Smooth muscle cell (in vitro differentiated cells): ENCODE results near the gene NAV2. TPM values are rescaled to one million over a fixed set of nuclear protein-coding genes. Genes with fewer than 3 reads are reported as not detected.

Experiments
- DNase-seq: peaks from one replicate; lab custom pipeline; 2025; ENCODE audit not compliant: unreplicated experiment; lab: John Stamatoyannopoulos, UW
- H2AFZ ChIP-seq: fragments of 200-600 bp; sonication (generic); 2 replicates; pipeline ENCODE4 v1.6.0; 2016; ENCODE audit warnings: antibody characterized with exemption, low read depth, mild to moderate bottlenecking
- H3F3A ChIP-seq: fragments of 200-600 bp; sonication (generic); 2 replicates; pipeline ENCODE4 v1.6.0; 2017; ENCODE audit warnings: antibody characterized with exemption, low read depth
- H3K27ac ChIP-seq: fragments of 200-600 bp; sonication (generic); 2 replicates; pipeline ENCODE4 v1.5.1; 2016; ENCODE audit warnings: low read depth, mild to moderate bottlenecking
- H3K27me3 ChIP-seq: fragments of 200-600 bp; sonication (generic); 2 replicates; pipeline ENCODE4 v1.6.1; 2016; ENCODE audit warnings: low read depth, mild to moderate bottlenecking
- H3K36me3 ChIP-seq: fragments of 200-600 bp; sonication (generic); 2 replicates; pipeline ENCODE4 v1.5.1; 2016; ENCODE audit warnings: low read depth
- H3K4me1 ChIP-seq: fragments of 200-600 bp; sonication (generic); 2 replicates; pipeline ENCODE4 v1.5.1; 2016; ENCODE audit warnings: low read depth
- H3K4me2 ChIP-seq: fragments of 200-600 bp; sonication (generic); 2 replicates; pipeline ENCODE4 v1.6.0; 2016; ENCODE audit warnings: mild to moderate bottlenecking
- H3K4me3 ChIP-seq: fragments of 200-600 bp; sonication (generic); 2 replicates; pipeline ENCODE4 v1.5.1; 2016; ENCODE audit warnings: mild to moderate bottlenecking
- H3K79me2 ChIP-seq: fragments of 200-600 bp; sonication (generic); 2 replicates; pipeline ENCODE4 v1.6.0; 2016; ENCODE audit warnings: low read depth, mild to moderate bottlenecking
- H3K9ac ChIP-seq: fragments of 200-600 bp; sonication (generic); 2 replicates; pipeline ENCODE4 v1.6.0; 2016; ENCODE audit warnings: low read depth
- H3K9me3 ChIP-seq: fragments of 200-600 bp; sonication (generic); replicated peaks from 2 replicates; pipeline ENCODE4 v1.5.1; 2016; ENCODE audit warnings: low read depth
- H4K20me1 ChIP-seq: fragments of 200-600 bp; sonication (generic); 2 replicates; pipeline ENCODE4 v1.6.0; 2016; ENCODE audit warnings: low read depth
- WGBS: methylation state at CpG from one replicate; pipeline ENCODE4 v1.1.7; 2016; ENCODE audit warnings: low lambda C conversion rate; 5-methylcytosine and 5-hydroxymethylcytosine counted together
- polyA plus RNA-seq: library from polyadenylated mRNA; unstranded; fragments of >200 nt; fragmentation: Nextera tagmentation; extraction: Ambion mirVana; gene quantifications from 2 replicates; pipeline ENCODE4 v1.2.1, GENCODE V29; 2016
- total RNA-seq: library from RNA; depleted of rRNA; stranded (reverse); fragments of >200 nt; gene quantifications from 2 replicates; pipeline ENCODE4 v1.2.3, GENCODE V29; 2014
- TF ChIP-seq, protein P1 (sequence below): fragments of 200-600 bp; sonication (generic); IDR thresholded peaks from 2 replicates; pipeline ENCODE4 v1.5.1; 2017; ENCODE audit warnings: borderline replicate concordance, mild to moderate bottlenecking, antibody characterized with exemption; ENCODE audit not compliant: insufficient read depth, poor library complexity, severe bottlenecking

The NAV2 gene
- total and polyA plus RNA-seq, 2 experiments from 2014 or later = 14.1 to 67.5 TPM

- no peak overlapping the region for H3K4me2 ChIP-seq
- H3K9me3 ChIP-seq = no peaks in the 10 kb centered on the region
- H3K4me3 ChIP-seq = no peak overlapping the region
- TF ChIP-seq, protein P1, sequence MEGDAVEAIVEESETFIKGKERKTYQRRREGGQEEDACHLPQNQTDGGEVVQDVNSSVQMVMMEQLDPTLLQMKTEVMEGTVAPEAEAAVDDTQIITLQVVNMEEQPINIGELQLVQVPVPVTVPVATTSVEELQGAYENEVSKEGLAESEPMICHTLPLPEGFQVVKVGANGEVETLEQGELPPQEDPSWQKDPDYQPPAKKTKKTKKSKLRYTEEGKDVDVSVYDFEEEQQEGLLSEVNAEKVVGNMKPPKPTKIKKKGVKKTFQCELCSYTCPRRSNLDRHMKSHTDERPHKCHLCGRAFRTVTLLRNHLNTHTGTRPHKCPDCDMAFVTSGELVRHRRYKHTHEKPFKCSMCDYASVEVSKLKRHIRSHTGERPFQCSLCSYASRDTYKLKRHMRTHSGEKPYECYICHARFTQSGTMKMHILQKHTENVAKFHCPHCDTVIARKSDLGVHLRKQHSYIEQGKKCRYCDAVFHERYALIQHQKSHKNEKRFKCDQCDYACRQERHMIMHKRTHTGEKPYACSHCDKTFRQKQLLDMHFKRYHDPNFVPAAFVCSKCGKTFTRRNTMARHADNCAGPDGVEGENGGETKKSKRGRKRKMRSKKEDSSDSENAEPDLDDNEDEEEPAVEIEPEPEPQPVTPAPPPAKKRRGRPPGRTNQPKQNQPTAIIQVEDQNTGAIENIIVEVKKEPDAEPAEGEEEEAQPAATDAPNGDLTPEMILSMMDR = no peak
- H3K36me3 ChIP-seq = no peaks in the 10 kb centered on the region
- no peaks in the 10 kb centered on the region for H4K20me1 ChIP-seq
- WGBS = 97% methylated on average over 2 of the region's 2 CpGs
- no peak overlapping the region for H2AFZ ChIP-seq
- H3K4me1 ChIP-seq = peaks cover 23% of the 10 kb centered on the region
- no peaks in the 10 kb centered on the region for H3K79me2 ChIP-seq
- no peak overlapping the region for H3K27ac ChIP-seq
- peaks cover 19% of the 10 kb centered on the region for H3F3A ChIP-seq
- no peaks in the 10 kb centered on the region for H3K27me3 ChIP-seq
- no peak overlapping the region for H3K9ac ChIP-seq
- no peak for DNase-seq
These were observed 39.9 kb upstream of the NAV2 start for GRCh38 chr11:19672586-19673206.

DNA sequence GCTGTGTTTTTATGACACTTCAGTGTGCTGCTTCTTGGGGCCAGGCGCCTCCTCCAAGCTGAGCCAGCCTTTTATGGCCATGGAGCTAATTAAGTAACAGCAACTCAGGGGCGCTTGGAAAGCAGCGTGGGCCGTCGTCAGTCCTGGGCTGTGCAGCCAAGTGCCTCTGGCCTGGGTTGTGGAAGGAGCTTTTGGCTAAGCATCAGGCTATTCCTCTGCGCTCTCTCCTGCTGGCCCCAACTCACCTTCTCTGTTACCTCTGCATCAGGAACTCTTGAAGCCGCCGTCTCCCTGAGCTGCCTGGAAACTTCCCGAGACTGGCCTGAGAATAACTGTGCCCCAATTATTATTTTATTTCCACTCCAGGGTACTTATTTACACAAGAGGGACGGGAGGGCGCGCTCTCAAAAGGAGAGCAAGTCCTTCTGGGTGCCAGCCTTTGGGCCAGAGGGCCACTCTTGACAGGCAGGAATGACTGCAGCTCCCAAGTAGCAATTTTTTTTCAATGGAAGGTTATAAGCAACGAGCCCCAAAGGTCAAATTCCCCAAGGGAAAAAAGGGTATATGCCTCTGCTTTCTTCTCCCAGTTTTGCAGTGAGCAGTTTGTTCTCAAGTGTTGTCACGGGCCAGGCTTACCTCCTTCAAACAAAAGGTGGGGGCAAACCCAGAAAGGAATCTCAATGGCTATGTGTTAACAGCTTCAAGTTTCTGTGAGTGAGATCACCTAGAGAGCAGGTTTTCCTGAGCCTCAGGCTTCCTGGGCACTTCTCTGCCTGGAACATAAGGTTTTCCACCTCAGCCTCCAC lies 38.5 kb upstream of the NAV2 start:
- Histone ChIP-seq H3K4me2 (peak overlapping the region; percentile 60), H3F3A (peaks cover 21% of the 10 kb centered on the region), H3K36me3 (no peaks in the 10 kb centered on the region), H3K9ac (no peak overlapping the region), H3K9me3 (no peaks in the 10 kb centered on the region), H3K79me2 (no peaks in the 10 kb centered on the region), H3K27me3 (no peaks in the 10 kb centered on the region), H3K4me1 (peaks cover 23% of the 10 kb centered on the region), H4K20me1 (no peaks in the 10 kb centered on the region), H3K4me3 (no peak overlapping the region), H3K27ac (peak overlapping the region; percentile 47), H2AFZ (peak overlapping the region; percentile 31)
- TF ChIP-seq, protein P1 = no peak
- no peak for DNase-seq
- WGBS = 47% methylated on average over 14 of the region's 14 CpGs

GRCh38 chr11:19674836-19675235 lies 37.8 kb upstream of the NAV2 start:
- 91% methylated on average over 3 of the region's 3 CpGs for WGBS
- no peaks in the 10 kb centered on the region for H3K79me2 ChIP-seq
- H2AFZ ChIP-seq = no peak overlapping the region
- TF ChIP-seq, protein P1 = no peak
- H3K27ac ChIP-seq = peak overlapping the region; percentile 38
- H3K4me3 ChIP-seq = no peak overlapping the region
- H3K9me3 ChIP-seq = no peaks in the 10 kb centered on the region
- DNase-seq = no peak
- H3K4me2 ChIP-seq = no peak overlapping the region
- H3K36me3 ChIP-seq = no peaks in the 10 kb centered on the region
- H4K20me1 ChIP-seq = no peaks in the 10 kb centered on the region
- H3K4me1 ChIP-seq = peaks cover 23% of the 10 kb centered on the region
- H3K27me3 ChIP-seq = no peaks in the 10 kb centered on the region
- no peak overlapping the region for H3K9ac ChIP-seq
- peaks cover 25% of the 10 kb centered on the region for H3F3A ChIP-seq
